Cortex of kidney (tissue), 1 donor: ENCODE results near the gene LAGE3.

Experiments used
- DNase-seq: peaks from one replicate; lab custom pipeline; 2025; lab: John Stamatoyannopoulos, UW

The LAGE3 gene

DNA sequence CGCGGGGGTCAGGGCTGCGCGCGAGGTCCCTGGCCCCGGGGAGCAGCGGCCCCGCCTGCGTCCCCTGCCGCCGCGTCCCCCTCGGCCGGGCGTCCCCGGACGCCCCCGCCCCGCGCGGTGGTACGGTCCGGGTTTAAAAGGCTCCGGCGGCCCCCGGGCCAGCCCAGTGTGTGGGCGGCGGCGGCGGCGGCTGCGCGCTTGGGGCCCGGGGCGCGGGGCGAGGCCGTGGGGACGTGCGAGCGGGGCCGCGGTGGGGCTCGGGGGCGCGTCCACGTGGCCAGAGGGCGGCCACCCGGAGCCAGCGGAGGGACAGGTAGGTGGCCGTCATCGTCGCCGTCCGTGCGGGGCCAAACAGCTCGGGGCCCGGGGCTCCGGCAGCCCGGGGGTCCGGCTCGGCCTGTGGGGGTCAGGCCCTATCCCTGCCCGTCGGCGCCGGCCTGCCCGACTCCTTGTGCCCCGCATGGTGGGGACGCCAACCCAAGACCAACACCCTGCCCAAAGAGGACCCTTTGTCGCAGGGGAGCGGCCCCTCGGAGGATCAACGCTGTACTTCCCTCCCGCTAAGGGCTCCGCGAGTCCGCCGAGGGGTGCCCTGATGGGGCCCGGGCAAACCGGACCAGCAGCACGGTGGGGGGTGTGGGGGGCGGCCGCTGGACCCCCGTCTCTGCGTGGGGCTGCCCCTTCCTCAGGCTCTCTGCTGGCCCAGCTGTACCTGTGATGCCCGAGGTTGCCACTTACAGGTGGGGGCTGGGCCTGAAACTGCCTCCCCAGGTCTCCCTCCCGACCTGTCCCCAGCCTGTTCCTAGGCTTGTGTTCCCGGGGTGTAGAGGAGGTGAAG is 20.7 kb downstream of the LAGE3 start, which contains the start of gene PLXNA3:
Gene PLXNA3, plus strand, starts transcription at position 166 of the 838 bp plus-strand sequence. CDS start 1,903 bp downstream, outside the sequence.
- DNase-seq = no peak

DNA sequence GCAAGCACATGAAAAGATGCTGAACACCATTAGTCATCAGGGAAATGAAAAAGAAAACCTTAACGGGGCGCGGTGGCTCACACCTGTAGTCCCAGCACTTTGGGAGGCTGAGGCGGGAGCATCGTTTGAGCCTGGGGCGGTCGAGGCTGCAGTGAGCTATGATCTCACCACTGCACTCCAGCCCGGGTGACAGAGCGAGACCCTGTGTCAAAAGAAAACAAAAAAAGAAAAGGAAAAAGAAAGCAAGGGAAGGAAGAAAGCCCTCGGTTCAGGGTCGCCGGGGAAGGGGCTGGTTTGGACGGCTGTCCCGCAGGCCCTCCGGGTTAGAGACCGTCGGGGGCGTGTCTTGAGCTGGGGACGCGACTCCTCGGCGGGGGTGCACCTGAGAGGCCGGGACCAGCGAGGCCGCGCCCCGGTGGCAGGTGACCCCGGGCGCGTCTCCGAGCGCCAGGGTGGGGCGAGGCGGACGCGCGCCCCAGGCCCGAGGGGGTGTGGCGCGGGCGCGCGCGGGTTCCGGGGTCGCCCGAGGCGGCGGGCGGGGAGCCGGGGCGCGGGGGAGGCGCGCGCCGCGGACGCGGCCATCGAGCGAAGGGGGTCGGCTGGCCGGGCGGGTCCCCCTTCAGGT is 21.5 kb downstream of the LAGE3 start:
- DNase-seq = no peak

DNA sequence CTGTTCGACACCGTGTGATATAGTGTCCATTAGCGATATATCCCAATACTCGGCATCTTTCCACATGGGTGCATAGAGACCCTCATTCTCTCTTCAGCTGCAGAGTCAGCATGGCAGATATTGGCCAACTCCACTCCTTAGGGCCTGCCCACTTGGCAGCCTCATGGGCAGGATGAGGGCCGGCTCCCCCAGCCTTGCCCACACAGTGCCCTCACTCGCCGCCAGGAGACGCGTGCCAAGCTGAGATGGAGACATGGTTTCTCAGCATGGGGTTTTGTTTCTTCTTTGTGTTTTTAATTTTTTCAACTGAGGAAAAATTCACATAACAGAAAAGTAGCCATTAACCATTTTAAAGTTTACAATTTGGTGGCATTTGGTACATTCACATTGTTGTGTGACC is 26.3 kb downstream of the LAGE3 start:
- DNase-seq = no peak

DNA sequence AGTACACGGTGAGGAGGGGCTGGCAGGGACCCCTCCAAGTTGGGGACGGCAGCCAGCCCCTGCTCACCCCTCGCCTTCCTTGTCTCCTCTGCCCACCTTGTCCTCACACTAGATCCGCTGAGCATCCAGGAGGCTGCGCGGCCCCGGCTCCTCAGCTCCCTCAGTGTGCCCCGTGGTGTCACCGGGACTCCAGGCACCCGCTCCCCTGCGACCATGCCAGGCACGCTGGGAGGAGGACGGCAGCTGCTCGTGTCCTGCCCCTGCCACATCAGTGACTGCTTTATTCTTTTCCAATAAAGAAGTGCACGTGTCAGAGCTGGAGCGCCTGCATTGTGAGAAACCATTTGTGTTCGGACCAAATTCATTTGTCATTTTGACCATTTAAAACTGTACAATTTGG is 28.8 kb downstream of the LAGE3 start:
- DNase-seq = no peak

DNA sequence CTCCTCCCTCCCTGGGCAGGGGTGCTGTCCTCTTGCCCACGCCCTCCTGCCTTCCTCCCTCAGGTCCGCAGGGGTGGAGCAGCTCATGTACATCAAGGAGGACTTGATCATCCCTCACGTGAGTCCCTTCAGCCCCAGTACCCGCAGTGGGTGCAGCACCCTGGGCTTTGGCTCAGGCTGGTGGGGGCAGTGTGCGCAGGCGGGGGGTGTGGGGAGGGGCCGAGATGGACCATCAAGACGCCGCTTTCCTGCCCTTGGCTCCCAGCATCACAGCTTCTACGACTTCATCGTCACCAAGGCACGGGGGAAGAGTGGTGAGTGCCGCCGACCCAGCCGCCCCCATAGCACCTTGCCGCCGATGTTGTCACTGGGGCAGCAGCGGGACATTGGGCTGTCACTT is 29.5 kb downstream of the LAGE3 start:
- no peak for DNase-seq

DNA sequence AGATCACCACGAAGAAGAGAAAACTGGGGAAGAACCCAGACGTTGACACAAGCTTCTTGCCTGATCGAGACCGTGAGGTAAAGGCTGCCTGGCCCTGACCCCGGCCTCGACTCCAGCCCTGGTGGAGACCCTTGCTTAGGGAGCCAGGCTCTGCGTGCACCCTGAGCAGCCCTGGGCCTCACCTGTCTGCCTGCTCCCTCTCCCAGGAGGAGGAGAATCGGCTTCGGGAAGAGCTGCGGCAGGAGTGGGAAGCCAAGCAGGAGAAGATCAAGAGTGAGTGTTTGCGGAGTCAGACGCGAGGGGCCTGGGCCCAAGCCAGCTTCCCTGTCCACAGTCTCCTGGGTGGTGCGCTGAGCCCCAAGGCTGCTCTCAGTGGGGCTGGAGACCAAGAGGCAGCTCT is 30.6 kb downstream of the LAGE3 start:
- no peak for DNase-seq

DNA sequence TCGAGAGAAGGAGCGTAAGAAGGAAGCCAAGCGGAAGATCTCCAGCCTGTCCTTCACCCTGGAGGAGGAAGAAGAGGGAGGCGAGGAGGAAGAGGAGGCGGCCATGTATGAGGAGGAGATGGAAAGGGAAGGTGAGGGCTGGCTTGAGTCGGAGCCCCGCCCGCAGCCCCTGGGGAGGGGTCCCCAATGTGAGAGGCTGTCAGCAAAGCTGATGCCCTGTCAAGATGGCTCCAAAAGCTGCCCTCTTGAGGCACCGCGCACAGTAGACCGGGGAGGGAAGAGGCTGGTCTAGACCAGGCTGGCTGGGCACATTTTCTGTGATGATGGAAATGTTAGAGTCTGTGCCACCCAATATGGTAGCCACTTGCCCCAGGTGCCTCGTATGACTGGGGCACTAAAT is 32.7 kb downstream of the LAGE3 start:
- DNase-seq = no peak

DNA sequence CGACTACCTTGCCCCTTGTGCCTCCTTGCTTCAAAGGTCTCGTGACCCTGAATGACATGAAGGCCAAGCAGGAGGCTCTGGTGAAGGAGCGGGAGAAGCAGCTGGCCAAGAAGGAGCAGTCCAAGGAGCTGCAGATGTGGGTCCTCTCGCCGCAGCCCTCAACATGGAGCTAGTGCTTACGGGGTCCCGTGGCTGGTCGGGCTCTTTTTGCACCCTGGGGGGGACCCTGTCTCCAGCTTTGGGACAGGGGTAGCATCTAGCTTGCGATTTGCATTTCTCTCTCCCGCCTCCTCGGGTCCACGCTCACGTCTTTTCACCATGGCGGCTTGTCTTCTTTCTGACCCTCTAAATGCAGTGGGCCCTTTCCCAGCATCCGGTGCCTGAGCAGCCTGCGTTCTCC is 33.3 kb downstream of the LAGE3 start:
- DNase-seq = no peak

DNA sequence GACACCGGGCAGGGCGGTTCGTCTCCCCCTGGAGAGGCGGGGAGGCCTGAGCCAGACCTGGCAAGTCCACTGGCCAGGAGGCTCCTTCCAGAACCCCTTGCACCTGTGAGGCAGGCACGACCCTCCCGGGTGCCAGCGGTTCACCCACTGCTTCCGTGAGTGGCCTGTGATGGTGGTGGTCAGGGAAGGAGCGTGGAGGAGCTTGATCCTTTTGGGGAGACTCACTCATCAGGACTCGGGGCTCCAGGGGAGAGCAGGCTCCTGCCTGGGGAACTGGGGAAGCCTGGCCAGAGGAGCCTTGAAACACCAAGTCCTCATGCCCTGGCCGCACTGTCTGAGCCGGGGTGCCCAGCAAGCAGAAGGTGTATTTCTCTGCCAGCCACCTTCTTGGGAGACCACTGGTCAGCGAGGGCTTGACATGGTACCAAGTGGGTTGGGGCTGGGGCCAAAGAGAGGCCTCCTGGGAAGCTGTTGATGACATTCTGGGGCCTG is 34.3 kb downstream of the LAGE3 start:
- no peak for DNase-seq

DNA sequence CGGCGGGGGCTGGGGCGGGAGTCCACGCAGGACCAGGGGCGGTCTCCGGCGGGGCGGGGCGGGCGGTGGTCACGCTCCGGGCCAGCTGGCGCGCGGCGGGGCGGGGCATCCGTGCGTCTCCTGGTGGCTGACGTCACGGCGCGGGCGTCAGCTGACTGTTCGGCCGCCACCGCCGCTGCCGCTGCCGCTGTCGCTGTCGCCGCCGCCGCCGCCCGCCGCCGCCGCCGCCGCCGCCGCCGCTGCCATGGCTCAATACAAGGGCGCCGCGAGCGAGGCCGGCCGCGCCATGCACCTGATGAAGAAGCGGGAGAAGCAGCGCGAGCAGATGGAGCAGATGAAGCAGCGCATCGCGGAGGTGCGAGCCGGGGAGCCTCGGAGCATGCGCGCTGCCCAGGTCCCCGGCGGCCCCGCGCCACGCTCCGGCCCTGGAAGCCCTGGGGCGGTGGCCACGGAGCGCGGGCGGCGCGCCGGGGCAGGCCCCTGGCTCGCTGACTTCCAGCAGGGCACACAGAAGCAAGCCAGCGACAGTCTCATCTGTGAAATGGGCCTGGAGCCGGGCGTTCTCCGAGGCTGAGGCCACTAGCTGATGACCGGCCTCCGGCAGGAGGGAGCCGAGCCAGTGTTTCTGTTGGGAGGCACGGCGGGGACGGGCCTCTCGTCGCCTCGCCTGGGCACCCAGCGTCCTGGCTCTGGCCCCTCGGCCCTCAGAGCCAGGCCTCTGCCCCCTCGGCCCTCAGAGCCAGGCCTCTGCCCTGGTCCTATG is 34.9 kb downstream of the LAGE3 start, which contains the start of gene FAM50A:
Gene FAM50A, plus strand, starts transcription at position 150 of the 763 bp plus-strand sequence. Its CDS starts 95 bp downstream, at position 245.
- DNase-seq = no peak

DNA sequence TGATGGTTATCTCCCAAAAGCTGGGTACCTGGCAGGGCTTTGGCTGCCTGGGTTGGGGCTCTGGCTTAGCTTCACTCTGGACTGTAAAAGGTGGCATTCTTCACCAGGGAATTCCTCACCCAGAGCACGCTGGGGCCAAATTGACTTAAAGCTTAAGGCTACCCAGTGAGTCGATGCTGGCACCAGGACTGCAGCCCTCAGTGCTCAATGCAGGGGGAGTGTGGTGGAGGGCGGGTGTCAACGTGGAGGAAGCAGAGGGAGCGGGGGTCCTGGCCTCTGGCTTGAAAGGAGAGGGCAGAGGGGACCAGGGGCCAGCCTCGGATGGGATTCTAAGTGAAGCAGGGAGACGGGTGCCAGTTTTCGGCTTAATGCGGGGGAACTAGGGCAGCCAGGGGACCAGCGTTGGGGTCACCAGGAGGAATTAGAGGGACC is 35.6 kb downstream of the LAGE3 start:
- no peak for DNase-seq

DNA sequence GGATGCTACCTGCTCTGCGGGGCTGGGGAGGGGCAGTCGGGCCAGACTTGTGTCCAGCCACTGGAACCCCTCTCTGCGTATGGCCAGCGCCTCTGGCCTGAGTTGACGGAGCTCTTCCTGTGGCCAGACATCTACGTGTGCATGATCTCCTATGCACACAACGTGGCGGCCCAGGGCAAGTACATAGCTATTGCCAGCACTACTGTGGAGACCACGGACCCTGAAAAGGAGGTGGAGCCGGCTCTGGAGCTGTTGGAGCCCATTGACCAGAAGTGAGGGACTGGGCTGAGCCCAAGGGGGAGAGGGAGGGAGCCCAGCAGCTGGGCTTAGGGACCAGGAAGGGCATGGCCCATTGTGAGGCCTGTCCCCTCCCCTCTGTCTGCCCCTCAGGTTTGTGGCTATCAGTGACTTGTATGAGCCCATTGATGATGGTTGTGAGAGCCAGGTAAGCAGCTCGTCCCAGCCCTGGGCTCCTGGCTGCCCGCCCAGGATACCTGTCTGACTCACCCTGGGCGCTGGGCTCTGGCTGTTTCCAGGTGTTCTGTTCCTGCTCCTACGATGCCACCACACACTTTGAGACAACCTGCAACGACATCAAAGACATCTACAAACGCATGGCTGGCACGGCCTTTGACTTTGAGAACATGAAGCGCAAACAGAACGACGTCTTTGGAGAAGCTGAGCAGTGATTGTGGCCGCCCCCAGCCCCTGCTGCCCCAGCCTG is 36.9 kb downstream of the LAGE3 start:
- no peak for DNase-seq

DNA sequence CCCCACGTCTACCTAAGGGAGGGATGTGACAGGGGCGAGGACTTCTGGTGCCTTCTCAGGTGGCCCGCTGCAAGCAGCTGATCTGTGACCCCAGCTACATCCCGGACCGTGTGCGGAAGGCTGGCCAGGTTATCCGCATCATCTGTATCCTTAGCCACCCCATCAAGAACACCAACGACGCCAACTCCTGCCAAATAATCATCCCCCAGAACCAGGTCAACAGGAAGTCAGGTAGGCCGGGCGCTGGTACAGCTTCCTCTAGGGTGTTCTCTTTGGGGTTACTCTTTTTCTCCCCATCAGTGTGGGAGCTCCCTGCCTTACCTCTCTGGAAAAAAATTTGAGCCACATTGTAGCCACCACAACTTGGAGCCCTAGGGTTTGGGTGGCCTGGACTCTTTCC is 37.5 kb downstream of the LAGE3 start:
- DNase-seq = no peak

DNA sequence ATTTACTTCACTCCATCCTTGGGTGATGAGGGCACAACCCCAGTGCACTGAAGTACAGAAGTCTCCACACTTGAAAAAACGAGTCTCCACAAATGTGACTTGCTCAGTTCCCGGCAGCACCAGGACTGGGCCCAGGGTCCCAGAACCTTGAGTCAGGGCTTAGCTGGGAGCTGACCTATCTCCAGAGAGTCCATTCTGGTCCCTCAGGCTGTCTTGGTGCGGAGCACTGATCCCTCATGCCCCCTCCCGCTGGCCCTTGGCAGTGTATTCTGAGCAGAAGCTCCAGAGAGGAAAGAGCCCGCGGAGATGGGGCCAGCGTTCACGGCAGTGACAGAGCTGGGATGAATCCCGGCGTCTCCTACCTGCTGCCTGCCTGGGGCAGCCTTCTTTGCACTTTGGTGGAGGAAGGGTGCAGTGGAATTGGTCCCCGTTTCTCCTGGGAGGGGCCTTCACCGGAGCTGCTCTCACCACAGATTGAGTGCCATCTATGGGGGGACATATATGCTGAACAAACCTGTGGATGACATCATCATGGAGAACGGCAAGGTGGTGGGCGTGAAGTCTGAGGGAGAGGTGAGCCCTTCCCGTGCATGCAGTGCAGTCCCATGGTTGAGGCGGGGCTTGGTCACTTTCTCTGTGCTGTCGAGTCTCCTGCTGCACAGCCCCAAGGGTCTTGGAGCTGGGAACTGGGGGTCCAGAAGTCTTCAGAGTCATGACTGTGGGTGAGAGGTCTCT is 38.3 kb downstream of the LAGE3 start:
- no peak for DNase-seq

DNA sequence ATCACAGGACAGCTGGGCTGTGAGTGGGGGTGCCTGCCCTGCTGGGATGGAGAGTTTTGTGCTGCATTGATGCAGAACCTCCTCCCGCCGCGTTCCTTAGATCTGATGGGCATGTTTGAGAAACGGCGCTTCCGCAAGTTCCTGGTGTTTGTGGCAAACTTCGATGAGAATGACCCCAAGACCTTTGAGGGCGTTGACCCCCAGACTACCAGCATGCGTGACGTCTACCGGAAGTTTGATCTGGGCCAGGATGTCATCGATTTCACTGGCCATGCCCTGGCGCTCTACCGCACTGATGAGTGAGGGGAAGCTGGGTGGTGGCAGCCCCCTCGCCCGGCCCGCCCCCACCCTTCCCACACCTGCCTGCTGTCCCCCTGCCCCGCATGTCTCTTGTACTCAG is 39.2 kb downstream of the LAGE3 start:
- no peak for DNase-seq

DNA sequence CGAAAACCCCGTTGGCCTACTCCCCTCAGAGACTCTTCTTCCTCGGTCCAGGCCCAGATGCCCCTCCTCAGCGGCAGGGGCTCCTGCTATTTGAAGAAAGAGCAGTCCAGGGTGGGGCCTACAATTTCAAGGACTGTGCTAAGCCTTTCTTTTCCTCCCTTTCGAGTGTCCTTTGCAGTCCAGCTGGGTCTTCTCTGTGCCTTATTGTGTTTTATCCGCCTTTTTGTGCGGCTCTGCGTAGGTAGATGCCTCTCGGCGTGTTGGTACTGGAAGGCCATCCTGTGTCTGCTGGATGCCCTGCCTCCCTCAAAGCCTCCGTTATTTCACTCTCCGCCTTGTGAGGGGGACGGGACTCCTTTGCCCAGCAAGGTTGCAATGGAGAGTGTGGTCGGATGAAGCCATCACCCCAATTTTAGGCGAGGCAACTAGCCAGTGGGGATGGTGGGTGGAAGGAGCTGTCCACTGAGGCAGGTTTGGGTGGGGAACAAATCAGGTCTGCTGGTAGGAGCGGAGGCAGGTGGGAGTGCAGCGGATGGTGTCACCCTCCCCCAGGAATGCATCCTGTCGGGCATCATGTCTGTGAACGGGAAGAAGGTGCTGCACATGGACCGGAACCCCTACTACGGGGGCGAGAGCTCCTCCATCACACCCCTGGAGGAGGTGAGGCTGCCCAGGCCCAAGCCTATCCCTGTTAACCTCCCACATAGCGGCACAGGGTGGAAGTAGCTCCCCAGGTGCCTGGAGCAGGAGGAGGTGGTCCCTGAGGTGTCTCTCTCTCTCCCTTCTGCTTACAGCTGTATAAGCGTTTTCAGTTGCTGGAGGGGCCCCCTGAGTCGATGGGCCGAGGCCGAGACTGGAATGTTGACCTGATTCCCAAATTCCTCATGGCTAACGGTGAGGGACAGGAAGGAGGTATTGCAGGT is 40.8 kb downstream of the LAGE3 start:
- no peak for DNase-seq

DNA sequence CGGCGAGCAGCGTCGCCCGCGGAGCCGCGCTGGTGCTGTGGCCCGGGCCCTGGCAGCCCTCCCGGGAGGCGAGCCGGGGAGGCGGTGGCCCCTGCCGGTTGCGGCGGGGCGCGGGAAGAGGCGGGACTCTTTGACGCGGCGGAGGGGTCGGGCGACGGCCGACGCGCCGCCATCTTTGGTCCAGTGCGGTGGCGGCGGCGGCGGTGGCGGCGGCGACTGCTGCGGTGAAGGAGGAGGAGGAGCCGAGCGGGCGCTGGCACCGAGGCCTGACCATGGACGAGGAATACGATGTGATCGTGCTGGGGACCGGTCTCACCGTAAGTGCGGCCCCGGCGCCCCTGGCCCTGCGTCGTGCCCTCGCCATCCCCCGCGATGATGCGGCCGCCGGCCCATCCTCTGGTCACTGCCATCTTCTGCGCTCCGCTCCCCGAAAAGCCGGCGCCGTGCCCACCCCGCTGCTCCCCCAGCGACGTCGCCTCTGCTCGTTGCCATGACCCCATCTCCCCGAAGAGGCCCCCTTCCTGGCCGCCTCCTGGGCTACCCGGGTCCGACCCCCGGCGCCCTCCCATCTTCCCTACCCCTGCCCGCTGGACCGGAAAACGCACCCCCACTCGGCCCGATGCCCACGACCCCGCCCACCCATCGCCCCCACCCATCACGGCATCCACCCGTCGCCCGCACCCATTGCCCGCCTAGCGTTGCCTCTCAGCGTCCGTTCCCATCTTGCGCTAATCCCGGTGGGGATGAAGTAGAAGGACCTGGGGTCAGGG is 41.9 kb downstream of the LAGE3 start, which contains the start of gene GDI1:
Gene GDI1, plus strand, starts transcription at position 172 of the 770 bp plus-strand sequence. Its CDS starts 101 bp downstream, at position 273.
- no peak for DNase-seq

DNA sequence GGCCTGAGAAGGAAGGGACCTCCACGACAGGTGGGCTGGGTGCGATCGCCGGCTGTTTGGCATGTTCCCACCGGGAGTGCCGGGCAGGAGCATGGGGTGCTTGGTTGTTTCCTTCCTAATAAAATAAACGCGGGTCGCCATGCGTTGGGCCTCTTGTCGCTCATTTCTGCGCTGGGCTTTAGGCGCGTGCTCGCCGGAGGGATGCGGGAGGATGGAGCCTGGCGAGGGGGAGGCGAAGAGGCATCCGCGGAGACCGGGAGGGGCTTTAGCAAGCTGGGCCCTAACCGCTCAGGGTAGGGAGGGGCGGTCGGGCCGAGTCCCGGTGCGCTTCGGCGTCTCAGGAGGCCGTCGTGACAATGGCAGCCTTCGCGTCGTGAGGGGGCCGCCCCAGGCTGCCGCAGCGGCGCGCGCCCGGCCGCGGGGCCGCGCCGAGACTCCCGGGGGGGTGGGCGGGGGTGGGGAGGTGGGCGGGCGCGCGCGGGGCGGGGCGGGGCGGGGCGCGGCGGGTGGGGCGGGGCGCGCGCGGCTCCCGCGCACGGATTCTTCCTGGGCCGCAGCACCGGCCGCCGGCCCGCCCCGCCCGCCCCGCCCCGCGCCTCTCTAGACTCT is 42.6 kb downstream of the LAGE3 start:
- no peak for DNase-seq
